Measurements from ENCODE around the gene PPP1R15A. TPM values are rescaled to one million over a fixed set of nuclear protein-coding genes. Genes with fewer than 3 reads are reported as not detected.
A peak's percentile ranks its signal among the peaks of the same experiment; 100 is the strongest.

Gene PPP1R15A
- total RNA-seq, 6 experiments from 2014 or later: 4.5 to 25.6 (median 12.2) TPM

- peak; percentile 49 to 71 (median 59) for DNase-seq
- Histone ChIP-seq H3K27me3 (no peaks in the 10 kb centered on the region), H3K27ac (peak within 1 kb of the TSS; percentile 82 to 89 (median 89)), H3K9me3 (no peaks in the 10 kb centered on the region), H3K4me1 (peaks cover 0 to 7% (median 0%) of the 10 kb centered on the region in 4 donors), H3K36me3 (no peaks in the 10 kb centered on the region), H3K4me3 (peak within 1 kb of the TSS; percentile 36 to 62 (median 49))
- no peak for TF ChIP-seq CTCF (IDR thresholded peaks at IDR 0.05)
- no peak for TF ChIP-seq POLR2A (IDR thresholded peaks at IDR 0.05)
- WGBS (ENCODE audit: insufficient coverage, low coverage, low lambda C conversion rate, missing lambda C conversion rate): 2% methylated on average over 35 of the region's 35 CpGs
- peak; percentile 36 to 48 (median 42) for ATAC-seq
- intact Hi-C loops (cut with DNase I): loop anchor here (5.0 to 10.0 kb wide), 2 partner anchors 39 to 162 kb away; partner anchors contain the start of gene NTN5 (in 1 of the 2)
These were observed 35.9 kb upstream of the PPP1R15A start, which contains the start of gene HSD17B14 for GRCh38 chr19:48836089-48837017. HSD17B14 (minus strand) TSS chr19:48836491; CDS start chr19:48836411, 80 bp downstream.

GRCh38 chr19:48837051-48837524 is 35.1 kb upstream of the PPP1R15A start:
- Histone ChIP-seq H3K36me3 (no peaks in the 10 kb centered on the region), H3K9me3 (no peaks in the 10 kb centered on the region), H3K4me1 (peaks cover 0 to 7% (median 0%) of the 10 kb centered on the region in 4 donors), H3K27me3 (no peaks in the 10 kb centered on the region), H3K4me3 (peak overlapping the region in 2 of 3 donors; percentile 49 to 62), H3K27ac (peak overlapping the region in 2 of 3 donors; percentile 82 to 89)
- no peak for TF ChIP-seq POLR2A (IDR thresholded peaks at IDR 0.05)
- no peak for TF ChIP-seq CTCF (IDR thresholded peaks at IDR 0.05)
- intact Hi-C loops (cut with DNase I): loop anchor here (5.0 to 10.0 kb wide), 2 partner anchors 40 to 162 kb away; partner anchors contain the start of gene NTN5 (in 1 of the 2)
- DNase-seq: peak; percentile 87 to 95 (median 88)
- peak; percentile 69 to 81 (median 80) for ATAC-seq
- WGBS (ENCODE audit: insufficient coverage, low coverage, low lambda C conversion rate, missing lambda C conversion rate): 22% methylated on average over 11 of the region's 29 CpGs

- Histone ChIP-seq H3K9me3 (no peaks in the 10 kb centered on the region), H3K4me1 (peaks cover 0 to 7% (median 0%) of the 10 kb centered on the region in 4 donors), H3K4me3 (no peak overlapping the region), H3K27ac (peak overlapping the region in 1 of 3 donors; percentile 82), H3K36me3 (no peaks in the 10 kb centered on the region), H3K27me3 (no peaks in the 10 kb centered on the region)
- ATAC-seq: no peak
- intact Hi-C loops (cut with DNase I): loop anchor here (5.0 to 10.0 kb wide), 2 partner anchors 40 to 163 kb away; partner anchors contain the start of gene NTN5 (in 1 of the 2)
- no peak for DNase-seq
- 64% methylated on average over 6 of the region's 9 CpGs for WGBS (ENCODE audit: insufficient coverage, low coverage, low lambda C conversion rate, missing lambda C conversion rate)
- no peak for TF ChIP-seq CTCF (IDR thresholded peaks at IDR 0.05)
- no peak for TF ChIP-seq POLR2A (IDR thresholded peaks at IDR 0.05)
These were observed 34.5 kb upstream of the PPP1R15A start for GRCh38 chr19:48837687-48838086.

GRCh38 chr19:48841047-48841446 is 31.2 kb upstream of the PPP1R15A start:
- H3K27me3 ChIP-seq: no peaks in the 10 kb centered on the region
- H3K4me3 ChIP-seq: no peak overlapping the region
- no peak for TF ChIP-seq POLR2A (IDR thresholded peaks at IDR 0.05)
- no peak for TF ChIP-seq CTCF (IDR thresholded peaks at IDR 0.05)
- intact Hi-C loops (cut with DNase I): loop anchor here in 1 of 2 donors (10.0 kb wide), 1 partner anchor 156 kb away; no protein-coding TSS in a partner anchor
- H3K27ac ChIP-seq: no peak overlapping the region
- DNase-seq (no peak), ATAC-seq (no peak)
- peaks cover 0 to 7% (median 3%) of the 10 kb centered on the region in 4 donors for H3K36me3 ChIP-seq
- H3K9me3 ChIP-seq: no peaks in the 10 kb centered on the region
- H3K4me1 ChIP-seq: no peaks in the 10 kb centered on the region
- WGBS (ENCODE audit: insufficient coverage, low coverage, low lambda C conversion rate, missing lambda C conversion rate): 60% methylated on average over 1 of the region's 16 CpGs

Data from right lobe of liver (tissue), 6 donors.